CD8-positive, alpha-beta memory T cell (primary cell): ENCODE data around the gene KMT2D. TPM values are rescaled to one million over a fixed set of nuclear protein-coding genes. Genes with fewer than 3 reads are reported as not detected.

Source experiments
- CTCF ChIA-PET: fragments of 350-600 bp; sonication (Branson Sonifier 250); formaldehyde crosslinking; loops from one replicate; lab custom pipeline; 2021; ENCODE audit warnings: antibody characterized with exemption; lab: Charles Lee
- POLR2A ChIA-PET: fragments of 350-600 bp; sonication (Branson Sonifier 250); formaldehyde crosslinking; loops from one replicate; lab custom pipeline; 2021; ENCODE audit warnings: antibody characterized with exemption; lab: Charles Lee
- DNase-seq, 5 donors: peaks; one replicate each; pipeline versions ENCODE4 v3.0.0 to v3.0.0-alpha.2; 2020 to 2022; ENCODE audit warnings: mixed read lengths in 1 of 5
- H3K27ac ChIP-seq: one replicate; pipeline ENCODE4 v1.7.0; 2013; ENCODE audit warnings: low read depth, mild to moderate bottlenecking, low read length, moderate library complexity
- H3K27me3 ChIP-seq: 2 replicates; pipeline ENCODE4 v1.7.0; 2013; ENCODE audit warnings: low read length, mild to moderate bottlenecking; ENCODE audit not compliant: insufficient read depth, poor library complexity, severe bottlenecking
- H3K36me3 ChIP-seq: 2 replicates; pipeline ENCODE4 v1.7.0; 2013; ENCODE audit warnings: mild to moderate bottlenecking, low read length, moderate library complexity; ENCODE audit not compliant: insufficient read depth
- H3K4me1 ChIP-seq: 2 replicates; pipeline ENCODE4 v1.7.0; 2013; ENCODE audit warnings: mild to moderate bottlenecking, low read length, moderate library complexity; ENCODE audit not compliant: insufficient read depth
- H3K4me3 ChIP-seq: 2 replicates; pipeline ENCODE4 v1.7.0; 2013; ENCODE audit warnings: mild to moderate bottlenecking, low read length
- H3K9me3 ChIP-seq: 2 replicates; pipeline ENCODE4 v1.7.0; 2013; ENCODE audit warnings: mild to moderate bottlenecking, low read length
- H3K27ac Mint-ChIP-seq, 8 donors: one replicate each; pipeline ENCODE4 v1.8.0; 2020 to 2021; ENCODE audit warnings: mixed read lengths in 8 of 8, mild to moderate bottlenecking in 6 of 8, inconsistent platforms in 3 of 8, moderate library complexity in 3 of 8
- H3K27me3 Mint-ChIP-seq, 2 donors: one replicate each; pipeline ENCODE4 v1.8.0; 2020 to 2021; ENCODE audit warnings: mixed read lengths in 2 of 2, mild to moderate bottlenecking in 1 of 2, moderate library complexity in 1 of 2
- H3K36me3 Mint-ChIP-seq, 3 donors: one replicate each; pipeline ENCODE4 v1.8.0; 2020 to 2021; ENCODE audit warnings: mixed read lengths in 3 of 3, inconsistent platforms in 1 of 3, mild to moderate bottlenecking in 1 of 3
- H3K4me1 Mint-ChIP-seq, 3 donors: one replicate each; pipeline ENCODE4 v1.8.0; 2020 to 2021; ENCODE audit warnings: mixed read lengths in 3 of 3, inconsistent platforms in 1 of 3, mild to moderate bottlenecking in 1 of 3
- H3K4me3 Mint-ChIP-seq, 7 donors: one replicate each; pipeline ENCODE4 v1.8.0; 2020 to 2021; ENCODE audit warnings: mixed read lengths in 7 of 7, mild to moderate bottlenecking in 6 of 7, moderate library complexity in 4 of 7, inconsistent platforms in 2 of 7
- H3K9me3 Mint-ChIP-seq, 5 donors: one replicate each; pipeline ENCODE4 v1.8.0; 2020 to 2022; ENCODE audit warnings: mixed read lengths in 5 of 5, mild to moderate bottlenecking in 3 of 5, moderate library complexity in 2 of 5, inconsistent platforms in 1 of 5
- polyA plus RNA-seq: library from polyadenylated mRNA; unstranded; fragments of 300-500 nt; fragmentation: Illumina TruSeq; gene quantifications from one replicate; pipeline ENCODE4 v1.2.3, GENCODE V29; 2021
- total RNA-seq, 2 experiments: library from RNA; stranded (reverse); gene quantifications; one replicate each; pipeline ENCODE4 v1.2.3, GENCODE V29; 2021

The KMT2D gene
- total and polyA plus RNA-seq, 3 experiments from 2014 or later, result 22.8 to 79.7 (median 79.4) TPM

DNA sequence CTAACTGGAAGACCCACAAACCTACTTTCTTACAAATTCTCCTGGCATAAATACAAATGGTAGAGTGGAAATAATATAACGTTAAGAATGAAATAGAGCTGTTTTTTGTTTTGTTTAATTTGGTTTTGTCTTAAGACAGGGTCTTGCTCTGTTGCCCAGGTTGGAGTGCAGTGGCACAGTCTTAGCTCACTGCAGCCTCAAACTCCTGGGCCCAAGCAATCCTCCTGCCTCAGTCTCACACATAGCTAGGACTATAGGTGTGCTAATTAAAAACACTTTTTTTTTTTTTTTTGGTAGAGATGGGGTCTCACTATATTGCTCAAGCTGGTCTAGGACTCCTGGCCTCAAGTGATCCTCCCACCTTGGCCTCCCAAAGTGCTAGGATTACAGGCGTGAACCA lies 38.1 kb upstream of the KMT2D start:
- Mint-ChIP-seq H3K36me3 (peaks cover 0 to 75% (median 24%) of the 10 kb centered on the region in 3 donors), H3K27ac (peak overlapping the region in 4 of 8 donors; percentile 7 to 52 (median 26)), H3K27me3 (peaks cover 14 to 15% of the 10 kb centered on the region in 2 donors), H3K4me3 (no peak overlapping the region), H3K4me1 (peaks cover 11 to 16% (median 13%) of the 10 kb centered on the region in 3 donors), H3K9me3 (no peaks in the 10 kb centered on the region)
- Histone ChIP-seq H3K4me3 (no peak overlapping the region), H3K36me3 (peaks cover 49% of the 10 kb centered on the region), H3K4me1 (peaks cover 10% of the 10 kb centered on the region), H3K9me3 (no peaks in the 10 kb centered on the region), H3K27ac (no peak overlapping the region), H3K27me3 (peaks cover 14% of the 10 kb centered on the region)
- DNase-seq, result no peak
- CTCF ChIA-PET, result interaction anchor here (0.7 to 8.1 kb wide), 24 partner anchors 11 to 243 kb away, joined by 3 to 86 read pairs (median 3); partner anchors contain the start of genes LMBR1L, RHEBL1, TUBA1A and TUBA1B
- POLR2A ChIA-PET, result interaction anchor here (0.5 to 1.0 kb wide), 3 partner anchors 11 to 117 kb away, joined by 3 to 5 read pairs (median 3); no protein-coding TSS in a partner anchor

- H3K36me3 ChIP-seq, result peaks cover 42% of the 10 kb centered on the region
- H3K27ac ChIP-seq, result no peak overlapping the region
- peaks cover 13% of the 10 kb centered on the region for H3K4me1 ChIP-seq
- Mint-ChIP-seq H3K27ac (peak overlapping the region in 2 of 8 donors; percentile 27 to 52), H3K9me3 (no peaks in the 10 kb centered on the region), H3K4me1 (peaks cover 15 to 19% (median 16%) of the 10 kb centered on the region in 3 donors), H3K36me3 (peaks cover 0 to 68% (median 24%) of the 10 kb centered on the region in 3 donors), H3K27me3 (peaks cover 20 to 21% of the 10 kb centered on the region in 2 donors), H3K4me3 (no peak overlapping the region)
- POLR2A ChIA-PET, result interaction anchor here (0.5 to 1.0 kb wide), 2 partner anchors 12 to 116 kb away, joined by 3 to 5 read pairs; no protein-coding TSS in a partner anchor
- CTCF ChIA-PET, result interaction anchor here (0.7 to 8.1 kb wide), 21 partner anchors 11 to 146 kb away, joined by 3 to 86 read pairs (median 4); partner anchors contain the start of genes LMBR1L, RHEBL1, TUBA1A and TUBA1B
- peaks cover 18% of the 10 kb centered on the region for H3K27me3 ChIP-seq
- H3K9me3 ChIP-seq, result no peaks in the 10 kb centered on the region
- DNase-seq, result peak; percentile 43 to 75 (median 50)
- H3K4me3 ChIP-seq, result no peak overlapping the region
These were observed 37.4 kb upstream of the KMT2D start for GRCh38 chr12:49098035-49098451.

DNA sequence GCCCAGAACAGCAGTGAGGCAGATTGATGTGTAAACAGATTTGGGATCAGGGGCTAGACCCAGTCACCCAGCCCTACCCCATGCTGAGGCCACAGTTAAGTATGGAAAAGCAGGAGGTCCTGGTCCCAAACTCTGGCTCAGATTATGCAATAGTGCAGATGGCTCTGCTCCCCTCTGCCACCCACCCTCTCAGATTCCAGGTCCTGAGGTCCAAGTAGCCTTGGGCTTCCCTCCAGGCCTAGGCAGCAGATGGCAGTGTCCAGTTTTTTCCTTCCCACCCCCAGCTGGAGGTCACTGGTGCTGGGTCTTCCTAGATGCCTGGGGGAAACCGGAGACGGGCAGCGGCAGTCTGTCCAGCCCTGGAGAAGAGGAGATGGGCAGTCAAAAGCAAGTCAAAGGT lies 36.8 kb upstream of the KMT2D start:
- H3K4me1 Mint-ChIP-seq, result peaks cover 16 to 22% (median 18%) of the 10 kb centered on the region in 3 donors
- peaks cover 36% of the 10 kb centered on the region for H3K36me3 ChIP-seq
- ChIA-PET POLR2A (interaction anchor here (1.0 kb wide), 1 partner anchor 13 kb away, joined by 3 read pairs; no protein-coding TSS in a partner anchor), CTCF (interaction anchor here (1.1 to 8.1 kb wide), 12 partner anchors 9 to 138 kb away, joined by 3 to 86 read pairs (median 5); partner anchors contain the start of genes LMBR1L, RHEBL1, TUBA1A and TUBA1B)
- H3K27me3 ChIP-seq, result peaks cover 25% of the 10 kb centered on the region
- no peak overlapping the region for H3K4me3 ChIP-seq
- no peak overlapping the region for H3K4me3 Mint-ChIP-seq
- no peaks in the 10 kb centered on the region for H3K9me3 Mint-ChIP-seq
- H3K27ac Mint-ChIP-seq, result no peak overlapping the region
- no peak for DNase-seq
- H3K4me1 ChIP-seq, result peaks cover 13% of the 10 kb centered on the region
- H3K36me3 Mint-ChIP-seq, result peaks cover 0 to 61% (median 21%) of the 10 kb centered on the region in 3 donors
- no peaks in the 10 kb centered on the region for H3K9me3 ChIP-seq
- peaks cover 23 to 25% of the 10 kb centered on the region in 2 donors for H3K27me3 Mint-ChIP-seq
- no peak overlapping the region for H3K27ac ChIP-seq

DNA sequence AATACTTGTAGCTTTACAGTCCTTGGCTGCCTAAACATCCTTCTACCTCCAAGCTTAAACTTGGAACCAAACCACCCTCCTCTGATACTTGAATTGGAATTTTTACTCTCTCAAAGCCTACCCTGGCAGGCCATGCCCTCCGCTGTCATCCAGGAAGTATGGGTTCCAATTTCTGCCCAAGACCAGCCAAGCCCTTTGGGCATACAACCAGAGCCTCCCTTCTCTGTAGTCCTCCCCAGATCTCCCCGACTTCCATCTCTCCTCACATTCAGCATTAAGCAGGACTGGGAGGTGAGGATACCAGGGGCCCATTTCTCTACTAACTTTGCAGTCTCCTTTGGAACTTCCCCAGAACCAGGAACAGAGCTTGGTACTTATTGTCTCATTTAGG lies 34.4 kb upstream of the KMT2D start:
- Mint-ChIP-seq H3K27me3 (peaks cover 42 to 46% of the 10 kb centered on the region in 2 donors), H3K4me3 (peak overlapping the region in 1 of 7 donors; percentile 13), H3K9me3 (no peaks in the 10 kb centered on the region), H3K36me3 (peaks cover 0 to 37% (median 13%) of the 10 kb centered on the region in 3 donors), H3K27ac (peak overlapping the region in 2 of 8 donors; percentile 8 to 30), H3K4me1 (peaks cover 32 to 46% (median 39%) of the 10 kb centered on the region in 3 donors)
- Histone ChIP-seq H3K9me3 (no peaks in the 10 kb centered on the region), H3K27me3 (peaks cover 47% of the 10 kb centered on the region), H3K4me1 (peaks cover 35% of the 10 kb centered on the region), H3K36me3 (peaks cover 13% of the 10 kb centered on the region), H3K27ac (no peak overlapping the region), H3K4me3 (no peak overlapping the region)
- ChIA-PET POLR2A (interaction anchor here (0.6 to 2.9 kb wide), 3 partner anchors 22 to 36 kb away, joined by 4 to 12 read pairs (median 5); partner anchors contain the start of gene TUBA1B), CTCF (interaction anchor here (0.7 to 6.1 kb wide), 4 partner anchors 13 to 36 kb away, joined by 3 to 62 read pairs (median 4); no protein-coding TSS in a partner anchor)
- DNase-seq, result no peak

GRCh38 chr12:49094160-49094974 lies 33.8 kb upstream of the KMT2D start, which contains the start of gene DHH:
DHH (minus strand) TSS chr12:49094801; CDS start chr12:49094512, 289 bp downstream.
- H3K36me3 ChIP-seq, result peaks cover 10% of the 10 kb centered on the region
- peak within 1 kb of the TSS in 3 of 8 donors; percentile 8 to 61 (median 59) for H3K27ac Mint-ChIP-seq
- peaks cover 36 to 51% (median 39%) of the 10 kb centered on the region in 3 donors for H3K4me1 Mint-ChIP-seq
- ChIA-PET CTCF (interaction anchor here (0.7 to 6.1 kb wide), 9 partner anchors 10 to 36 kb away, joined by 3 to 62 read pairs (median 4); partner anchors contain the start of genes LMBR1L and TUBA1B), POLR2A (interaction anchor here (1.7 to 2.9 kb wide), 3 partner anchors 16 to 37 kb away, joined by 4 to 12 read pairs (median 5); partner anchors contain the start of genes LMBR1L and TUBA1B)
- peaks cover 41% of the 10 kb centered on the region for H3K4me1 ChIP-seq
- peaks cover 0 to 31% (median 9%) of the 10 kb centered on the region in 3 donors for H3K36me3 Mint-ChIP-seq
- no peak for DNase-seq
- no peaks in the 10 kb centered on the region for H3K9me3 Mint-ChIP-seq
- H3K9me3 ChIP-seq, result no peaks in the 10 kb centered on the region
- H3K4me3 Mint-ChIP-seq, result peak within 1 kb of the TSS in 5 of 7 donors; percentile 13 to 49 (median 21)
- H3K4me3 ChIP-seq, result no peak within 1 kb of the TSS
- peak within 1 kb of the TSS; percentile 70 for H3K27ac ChIP-seq
- H3K27me3 ChIP-seq, result peaks cover 52% of the 10 kb centered on the region
- peaks cover 46 to 50% of the 10 kb centered on the region in 2 donors for H3K27me3 Mint-ChIP-seq

GRCh38 chr12:49093792-49094159 lies 33.2 kb upstream of the KMT2D start:
- H3K9me3 ChIP-seq, result no peaks in the 10 kb centered on the region
- H3K27me3 Mint-ChIP-seq, result peaks cover 49 to 54% of the 10 kb centered on the region in 2 donors
- no peak overlapping the region for H3K4me3 ChIP-seq
- peaks cover 0 to 28% (median 9%) of the 10 kb centered on the region in 3 donors for H3K36me3 Mint-ChIP-seq
- H3K4me3 Mint-ChIP-seq, result peak overlapping the region in 5 of 7 donors; percentile 11 to 49 (median 21)
- ChIA-PET POLR2A (interaction anchor here (0.7 to 2.9 kb wide), 3 partner anchors 17 to 170 kb away, joined by 4 to 12 read pairs (median 4); partner anchors contain the start of genes LMBR1L and TUBA1B), CTCF (interaction anchor here (1.1 to 6.1 kb wide), 7 partner anchors 9 to 37 kb away, joined by 3 to 62 read pairs (median 7); partner anchors contain the start of genes LMBR1L and TUBA1B)
- H3K36me3 ChIP-seq, result peaks cover 10% of the 10 kb centered on the region
- no peak for DNase-seq
- H3K27me3 ChIP-seq, result peaks cover 58% of the 10 kb centered on the region
- H3K4me1 ChIP-seq, result peaks cover 47% of the 10 kb centered on the region
- peak overlapping the region in 2 of 8 donors; percentile 59 to 61 for H3K27ac Mint-ChIP-seq
- peaks cover 36 to 52% (median 43%) of the 10 kb centered on the region in 3 donors for H3K4me1 Mint-ChIP-seq
- H3K27ac ChIP-seq, result peak overlapping the region; percentile 70
- no peaks in the 10 kb centered on the region for H3K9me3 Mint-ChIP-seq

GRCh38 chr12:49092816-49093406 lies 32.3 kb upstream of the KMT2D start:
- H3K9me3 Mint-ChIP-seq, result no peaks in the 10 kb centered on the region
- Histone ChIP-seq H3K27ac (peak overlapping the region; percentile 70), H3K36me3 (peaks cover 10% of the 10 kb centered on the region), H3K27me3 (peaks cover 63% of the 10 kb centered on the region), H3K9me3 (no peaks in the 10 kb centered on the region), H3K4me1 (peaks cover 56% of the 10 kb centered on the region), H3K4me3 (no peak overlapping the region)
- peaks cover 0 to 19% (median 6%) of the 10 kb centered on the region in 3 donors for H3K36me3 Mint-ChIP-seq
- ChIA-PET CTCF (interaction anchor here (0.8 to 6.1 kb wide), 15 partner anchors 11 to 142 kb away, joined by 3 to 62 read pairs (median 5); partner anchors contain the start of genes LMBR1L, RHEBL1, TUBA1A and TUBA1B), POLR2A (interaction anchor here (0.9 to 2.9 kb wide), 3 partner anchors 18 to 38 kb away, joined by 3 to 12 read pairs (median 4); partner anchors contain the start of genes LMBR1L, RHEBL1 and TUBA1B)
- no peak for DNase-seq
- H3K4me3 Mint-ChIP-seq, result no peak overlapping the region
- peak overlapping the region in 1 of 8 donors; percentile 47 for H3K27ac Mint-ChIP-seq
- H3K27me3 Mint-ChIP-seq, result peaks cover 58 to 63% of the 10 kb centered on the region in 2 donors
- peaks cover 42 to 61% (median 51%) of the 10 kb centered on the region in 3 donors for H3K4me1 Mint-ChIP-seq
